ENCODE data around the gene DENND1A. TPM values are rescaled to one million over a fixed set of nuclear protein-coding genes. Genes with fewer than 3 reads are reported as not detected.

Gene DENND1A
- total RNA-seq, 1 donor from 2014 or later: 18.5 TPM

GRCh38 chr9:123863164-123863855 is 66.6 kb downstream of the DENND1A start:
- H3K36me3 Mint-ChIP-seq (ENCODE audit: low read depth): no peaks in the 10 kb centered on the region
- H3K4me1 Mint-ChIP-seq (ENCODE audit: low read depth): peaks cover 12% of the 10 kb centered on the region
- H3K4me3 Mint-ChIP-seq: no peak overlapping the region
- no peaks in the 10 kb centered on the region for H3K9me3 Mint-ChIP-seq
- no peaks in the 10 kb centered on the region for H3K27me3 Mint-ChIP-seq (ENCODE audit: insufficient read depth)
- intact Hi-C loops (cut with micrococcal nuclease): no loop called here
- no peak overlapping the region for H3K27ac Mint-ChIP-seq
- no peak for DNase-seq (ENCODE audit: low spot score)

DNA sequence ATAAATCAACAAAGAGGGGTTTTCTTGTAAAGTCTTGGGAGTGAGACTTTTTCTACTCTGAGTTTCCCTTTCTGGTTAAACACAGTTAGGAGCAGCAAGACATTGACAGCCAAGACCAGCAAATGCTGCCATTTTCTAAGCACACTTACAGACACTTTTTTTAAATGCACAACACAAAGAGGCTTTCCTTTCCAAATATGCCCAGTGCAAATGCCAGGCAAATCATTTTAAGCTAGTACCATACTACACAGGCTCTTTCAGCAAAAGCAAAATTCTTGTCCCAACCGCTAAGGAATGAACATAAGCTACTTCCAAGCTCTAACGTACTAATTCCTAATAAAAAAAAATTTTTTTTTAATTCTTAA is 68.2 kb downstream of the DENND1A start:
- intact Hi-C loops (cut with micrococcal nuclease): no loop called here
- DNase-seq (ENCODE audit: low spot score): no peak
- no peak overlapping the region for H3K4me3 Mint-ChIP-seq
- H3K27me3 Mint-ChIP-seq (ENCODE audit: insufficient read depth): no peaks in the 10 kb centered on the region
- no peak overlapping the region for H3K27ac Mint-ChIP-seq
- peaks cover 4% of the 10 kb centered on the region for H3K4me1 Mint-ChIP-seq (ENCODE audit: low read depth)
- no peaks in the 10 kb centered on the region for H3K9me3 Mint-ChIP-seq
- H3K36me3 Mint-ChIP-seq (ENCODE audit: low read depth): no peaks in the 10 kb centered on the region

DNA sequence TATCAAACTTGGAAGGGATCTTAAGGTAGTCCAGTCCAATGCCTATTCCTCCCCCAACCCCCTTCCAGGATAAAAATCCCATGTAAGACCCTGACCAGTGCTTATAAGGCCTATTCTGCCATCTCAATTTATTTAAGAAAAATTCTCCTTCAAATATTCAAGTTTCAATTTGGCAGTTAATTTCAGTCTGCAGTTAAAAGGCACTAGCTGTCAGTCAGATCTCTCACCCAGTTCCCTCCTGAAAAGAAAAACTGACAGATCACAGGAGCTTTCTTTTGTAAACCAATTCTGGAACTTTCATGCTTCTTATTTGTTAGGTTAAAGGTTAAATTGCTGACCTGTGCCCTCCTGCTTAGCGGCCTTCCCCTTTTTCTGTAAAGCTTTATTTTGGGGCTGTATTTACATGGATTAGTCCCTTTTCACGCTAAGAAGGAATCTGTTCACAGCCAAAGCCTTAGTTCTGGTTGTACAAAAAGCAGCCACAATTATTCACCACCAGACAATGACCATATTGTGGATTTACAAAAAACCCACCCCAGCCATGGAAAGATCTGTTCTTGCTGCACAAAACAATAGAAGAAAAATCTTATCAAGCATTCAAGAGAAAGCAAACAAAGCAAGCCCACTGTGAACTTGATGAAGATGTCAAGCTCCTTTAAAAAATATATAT is 68.7 kb downstream of the DENND1A start:
- H3K27me3 Mint-ChIP-seq (ENCODE audit: insufficient read depth): no peaks in the 10 kb centered on the region
- peaks cover 4% of the 10 kb centered on the region for H3K4me1 Mint-ChIP-seq (ENCODE audit: low read depth)
- no peak overlapping the region for H3K27ac Mint-ChIP-seq
- no peak for DNase-seq (ENCODE audit: low spot score)
- no peak overlapping the region for H3K4me3 Mint-ChIP-seq
- H3K36me3 Mint-ChIP-seq (ENCODE audit: low read depth): no peaks in the 10 kb centered on the region
- intact Hi-C loops (cut with micrococcal nuclease): no loop called here
- H3K9me3 Mint-ChIP-seq: no peaks in the 10 kb centered on the region

DNA sequence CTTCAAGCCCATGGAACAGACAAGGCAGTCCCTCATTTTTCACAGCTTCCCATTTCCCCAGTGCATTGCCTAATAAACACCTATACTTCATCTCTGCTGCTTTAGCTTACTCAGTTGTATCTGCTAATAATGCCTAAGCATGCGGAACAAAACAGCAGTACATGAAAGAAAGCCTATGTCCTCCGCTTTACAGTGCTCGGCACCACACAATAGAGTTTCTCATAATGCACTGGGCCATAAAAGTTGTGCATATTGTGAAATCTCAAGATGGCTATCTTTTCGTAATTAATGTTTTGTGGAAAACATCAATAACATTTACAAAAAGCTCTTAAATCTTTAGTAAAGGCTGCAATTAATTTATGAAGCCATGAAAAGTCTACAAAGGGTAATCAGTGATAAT is 69.3 kb downstream of the DENND1A start:
- Mint-ChIP-seq H3K27me3 (ENCODE audit: insufficient read depth) (no peaks in the 10 kb centered on the region), H3K4me3 (no peak overlapping the region), H3K36me3 (ENCODE audit: low read depth) (no peaks in the 10 kb centered on the region), H3K9me3 (no peaks in the 10 kb centered on the region), H3K27ac (no peak overlapping the region), H3K4me1 (ENCODE audit: low read depth) (no peaks in the 10 kb centered on the region)
- DNase-seq (ENCODE audit: low spot score): no peak
- intact Hi-C loops (cut with micrococcal nuclease): no loop called here

DNA sequence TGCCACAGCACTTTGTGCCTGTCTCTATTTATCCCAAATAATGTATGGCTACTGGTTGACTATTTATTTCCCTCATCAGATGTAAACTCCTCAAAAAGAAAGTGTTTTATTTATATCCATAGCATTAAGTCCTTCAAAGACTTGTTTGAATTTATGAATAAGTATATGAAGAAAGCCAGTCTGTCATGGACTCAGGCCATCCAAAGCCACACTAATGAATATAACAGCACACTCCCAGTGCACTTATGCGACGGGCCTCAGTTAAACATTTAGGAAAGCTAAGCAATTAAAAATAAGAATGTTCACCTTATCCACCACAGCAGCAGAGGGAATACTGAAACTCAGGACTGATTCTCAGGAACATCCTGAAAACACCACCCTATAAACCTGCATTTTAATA is 77.5 kb downstream of the DENND1A start:
- intact Hi-C loops (cut with micrococcal nuclease): no loop called here
- H3K4me1 Mint-ChIP-seq (ENCODE audit: low read depth): no peaks in the 10 kb centered on the region

GRCh38 chr9:123851851-123852250 is 78.1 kb downstream of the DENND1A start:
- DNase-seq (ENCODE audit: low spot score): no peak
- peaks cover 15% of the 10 kb centered on the region for H3K9me3 Mint-ChIP-seq
- no peaks in the 10 kb centered on the region for H3K27me3 Mint-ChIP-seq (ENCODE audit: insufficient read depth)
- H3K4me1 Mint-ChIP-seq (ENCODE audit: low read depth): no peaks in the 10 kb centered on the region
- intact Hi-C loops (cut with micrococcal nuclease): no loop called here
- peaks cover 11% of the 10 kb centered on the region for H3K36me3 Mint-ChIP-seq (ENCODE audit: low read depth)
- H3K4me3 Mint-ChIP-seq: no peak overlapping the region
- no peak overlapping the region for H3K27ac Mint-ChIP-seq

More for the DNA sequence above, 77.5 kb downstream of the DENND1A start:
- Mint-ChIP-seq H3K9me3 (peaks cover 10% of the 10 kb centered on the region), H3K36me3 (ENCODE audit: low read depth) (peaks cover 7% of the 10 kb centered on the region), H3K27me3 (ENCODE audit: insufficient read depth) (no peaks in the 10 kb centered on the region), H3K27ac (no peak overlapping the region), H3K4me3 (no peak overlapping the region)
- no peak for DNase-seq (ENCODE audit: low spot score)

DNA sequence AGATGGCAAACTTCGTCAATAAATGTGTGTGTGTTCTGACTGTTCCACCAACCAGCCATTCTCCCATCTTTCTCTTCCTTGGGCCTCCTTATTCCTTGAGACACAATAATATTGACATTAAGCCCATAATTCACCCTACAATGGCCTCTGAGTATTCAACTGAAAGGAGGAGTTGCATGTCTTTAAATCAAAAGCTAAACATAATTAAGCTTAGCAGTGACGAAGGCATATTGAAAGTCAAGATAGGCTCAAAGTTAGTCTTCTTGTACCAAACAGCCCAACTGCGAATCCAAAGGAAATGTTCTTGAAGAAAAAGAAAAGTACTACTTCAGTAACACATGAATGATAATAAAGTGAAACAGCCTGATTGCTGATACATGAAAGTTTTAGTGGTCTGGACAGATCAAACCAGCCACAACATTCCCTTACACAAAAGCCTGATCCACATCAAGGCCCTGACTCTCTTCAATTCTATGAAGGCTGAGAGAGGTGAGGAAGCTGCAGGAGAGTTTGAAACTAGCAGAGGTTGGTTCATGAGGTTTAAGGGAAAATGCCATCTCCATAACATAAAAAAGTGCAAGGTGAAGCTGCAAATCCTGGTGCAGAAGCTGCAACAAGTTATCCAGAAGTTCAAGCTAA is 81.4 kb downstream of the DENND1A start:
- intact Hi-C loops (cut with micrococcal nuclease): no loop called here
- no peaks in the 10 kb centered on the region for H3K27me3 Mint-ChIP-seq (ENCODE audit: insufficient read depth)
- H3K36me3 Mint-ChIP-seq (ENCODE audit: low read depth): peaks cover 7% of the 10 kb centered on the region
- H3K4me3 Mint-ChIP-seq: no peak overlapping the region
- no peak for DNase-seq (ENCODE audit: low spot score)
- no peak overlapping the region for H3K27ac Mint-ChIP-seq
- H3K9me3 Mint-ChIP-seq: peaks cover 28% of the 10 kb centered on the region
- no peaks in the 10 kb centered on the region for H3K4me1 Mint-ChIP-seq (ENCODE audit: low read depth)

DNA sequence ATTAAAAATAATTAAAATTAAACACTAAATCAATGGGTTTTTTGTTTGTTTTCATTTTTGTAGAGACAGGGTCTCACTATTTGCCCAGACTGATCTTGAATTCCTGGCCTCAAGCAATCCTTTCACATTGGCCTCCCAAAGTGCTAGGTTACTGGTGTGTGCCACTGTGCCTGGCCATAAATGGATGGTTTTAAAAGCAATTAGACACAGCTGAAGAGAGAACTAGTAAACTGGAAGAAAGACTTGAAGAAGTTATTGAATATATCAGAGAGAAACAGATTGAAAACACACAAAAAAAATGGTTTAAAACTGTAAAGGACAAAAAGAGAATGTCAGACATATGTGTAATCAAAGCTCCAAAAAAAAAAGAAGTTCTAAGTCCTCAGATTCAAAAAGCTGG is 83.0 kb downstream of the DENND1A start:
- intact Hi-C loops (cut with micrococcal nuclease): no loop called here
- Mint-ChIP-seq H3K4me3 (no peak overlapping the region), H3K4me1 (ENCODE audit: low read depth) (no peaks in the 10 kb centered on the region), H3K36me3 (ENCODE audit: low read depth) (peaks cover 7% of the 10 kb centered on the region), H3K27me3 (ENCODE audit: insufficient read depth) (no peaks in the 10 kb centered on the region), H3K27ac (no peak overlapping the region), H3K9me3 (peaks cover 28% of the 10 kb centered on the region)
- no peak for DNase-seq (ENCODE audit: low spot score)

DNA sequence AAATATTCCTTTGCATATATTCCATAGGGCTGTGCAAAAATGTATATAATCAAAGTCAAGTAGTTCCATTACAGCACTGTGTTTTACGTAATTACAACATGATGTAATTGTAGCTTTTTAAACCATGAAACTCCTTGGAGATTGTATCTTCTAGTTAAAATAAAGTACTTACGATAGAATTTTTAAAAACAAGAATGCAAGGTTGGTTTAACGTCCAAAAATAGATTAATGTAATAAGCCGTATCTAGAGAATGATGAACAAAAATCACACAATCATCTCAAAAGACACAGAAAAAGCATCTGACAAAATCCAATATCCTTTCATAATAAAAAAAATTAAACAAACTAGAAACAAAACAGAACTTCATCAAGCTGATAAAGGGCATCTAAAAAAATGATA is 86.2 kb downstream of the DENND1A start:
- intact Hi-C loops (cut with micrococcal nuclease): no loop called here
- H3K27ac Mint-ChIP-seq: no peak overlapping the region
- H3K36me3 Mint-ChIP-seq (ENCODE audit: low read depth): peaks cover 7% of the 10 kb centered on the region
- no peaks in the 10 kb centered on the region for H3K27me3 Mint-ChIP-seq (ENCODE audit: insufficient read depth)
- no peak for DNase-seq (ENCODE audit: low spot score)
- peaks cover 28% of the 10 kb centered on the region for H3K9me3 Mint-ChIP-seq
- H3K4me1 Mint-ChIP-seq (ENCODE audit: low read depth): no peaks in the 10 kb centered on the region
- no peak overlapping the region for H3K4me3 Mint-ChIP-seq

- H3K9me3 Mint-ChIP-seq: peaks cover 5% of the 10 kb centered on the region
- H3K4me1 Mint-ChIP-seq (ENCODE audit: low read depth): peaks cover 20% of the 10 kb centered on the region
- DNase-seq (ENCODE audit: low spot score): no peak
- intact Hi-C loops (cut with micrococcal nuclease): no loop called here
- H3K4me3 Mint-ChIP-seq: no peak overlapping the region
- peaks cover 2% of the 10 kb centered on the region for H3K36me3 Mint-ChIP-seq (ENCODE audit: low read depth)
- H3K27ac Mint-ChIP-seq: no peak overlapping the region
- H3K27me3 Mint-ChIP-seq (ENCODE audit: insufficient read depth): no peaks in the 10 kb centered on the region
These were observed 94.1 kb downstream of the DENND1A start for GRCh38 chr9:123835821-123836220.

- peaks cover 2% of the 10 kb centered on the region for H3K36me3 Mint-ChIP-seq (ENCODE audit: low read depth)
These were observed 94.9 kb downstream of the DENND1A start for GRCh38 chr9:123834889-123835562.

GRCh38 chr9:123834218-123834888 is 95.6 kb downstream of the DENND1A start:
- intact Hi-C loops (cut with micrococcal nuclease): no loop called here
- Mint-ChIP-seq H3K4me3 (no peak overlapping the region), H3K4me1 (ENCODE audit: low read depth) (peaks cover 20% of the 10 kb centered on the region), H3K36me3 (ENCODE audit: low read depth) (peaks cover 2% of the 10 kb centered on the region), H3K27me3 (ENCODE audit: insufficient read depth) (no peaks in the 10 kb centered on the region), H3K9me3 (peaks cover 14% of the 10 kb centered on the region), H3K27ac (no peak overlapping the region)
- no peak for DNase-seq (ENCODE audit: low spot score)

More at GRCh38 chr9:123834889-123835562, 94.9 kb downstream of the DENND1A start:
- Mint-ChIP-seq H3K4me3 (no peak overlapping the region), H3K27me3 (ENCODE audit: insufficient read depth) (no peaks in the 10 kb centered on the region), H3K4me1 (ENCODE audit: low read depth) (peaks cover 20% of the 10 kb centered on the region), H3K27ac (no peak overlapping the region), H3K9me3 (peaks cover 8% of the 10 kb centered on the region)
- intact Hi-C loops (cut with micrococcal nuclease): no loop called here
- no peak for DNase-seq (ENCODE audit: low spot score)

All from activated T-helper 1 cell treated with anti-CD3 and anti-CD28 coated beads, Interleukin-12 subunit alpha, Interleukin-12 subunit beta, Interleukin-2, Interleukin-4 antibody, amounts not matched to agents 30 ng/mL and 10 ng/mL and 1 ng/mL, durations not matched to agents 14 hours and 24 hours and 36 hours (primary cell).